Measurements from ENCODE around the gene GIT1. TPM values are rescaled to one million over a fixed set of nuclear protein-coding genes. Genes with fewer than 3 reads are reported as not detected.
A peak's percentile ranks its signal among the peaks of the same experiment; 100 is the strongest.

The GIT1 gene
- total RNA-seq, 4 donors from 2014 or later: 39.2 to 71.8 (median 41.3) TPM

GRCh38 chr17:29577385-29578211, 11.8 kb downstream of the GIT1 start:
- in situ Hi-C loops (cut with MboI; ENCODE audit: low pct_ligation_motif_present in 1 of 4, low pct_unique_long_range_greater_than_20kb in 1 of 4, low sequenced_read_pairs in 3 of 4) (no loop called here), intact Hi-C loops (cut with DNase I; ENCODE audit: low total_unique reads) (no loop called here)
- Histone ChIP-seq H3K27me3 (no peaks in the 10 kb centered on the region), H3K27ac (peak overlapping the region in 1 of 4 donors; percentile 12), H3K4me3 (no peak overlapping the region), H3K9me3 (no peaks in the 10 kb centered on the region), H3K4me1 (peaks cover 6 to 22% (median 19%) of the 10 kb centered on the region in 4 donors), H3K36me3 (peaks cover 0 to 12% (median 4%) of the 10 kb centered on the region in 4 donors)
- no peak for TF ChIP-seq EP300 (IDR thresholded peaks at IDR 0.05; ENCODE audit: low read depth)
- TF ChIP-seq POLR2AphosphoS5 (IDR thresholded peaks at IDR 0.05): no peak
- no peak for TF ChIP-seq POLR2A (IDR thresholded peaks at IDR 0.05)
- no peak for TF ChIP-seq CTCF (IDR thresholded peaks at IDR 0.05)
- WGBS, 2 donors (ENCODE audit: low coverage in 1 of 2): 75% methylated on average over 14 of the region's 22 CpGs; no CpG with 5 or more reads in 1 of the 2 donors
- DNase-seq: no peak

- intact Hi-C loops (cut with DNase I; ENCODE audit: low total_unique reads) (no loop called here), in situ Hi-C loops (cut with MboI; ENCODE audit: low pct_ligation_motif_present in 1 of 4, low pct_unique_long_range_greater_than_20kb in 1 of 4, low sequenced_read_pairs in 3 of 4) (no loop called here)
- no peaks in the 10 kb centered on the region for H3K27me3 ChIP-seq
- peaks cover 6 to 28% (median 22%) of the 10 kb centered on the region in 4 donors for H3K4me1 ChIP-seq
- WGBS, 2 donors (ENCODE audit: low coverage in 1 of 2): 95% methylated on average over 9 of the region's 9 CpGs; no CpG with 5 or more reads in 1 of the 2 donors
- DNase-seq: no peak
- H3K36me3 ChIP-seq: peaks cover 0 to 12% (median 4%) of the 10 kb centered on the region in 4 donors
- peak overlapping the region in 1 of 4 donors; percentile 12 for H3K27ac ChIP-seq
- no peak overlapping the region for H3K4me3 ChIP-seq
- TF ChIP-seq EP300 (IDR thresholded peaks at IDR 0.05; ENCODE audit: low read depth): no peak
- no peak for TF ChIP-seq CTCF (IDR thresholded peaks at IDR 0.05)
- TF ChIP-seq POLR2A (IDR thresholded peaks at IDR 0.05): no peak
- no peak for TF ChIP-seq POLR2AphosphoS5 (IDR thresholded peaks at IDR 0.05)
- no peaks in the 10 kb centered on the region for H3K9me3 ChIP-seq
Observed at GRCh38 chr17:29577001-29577370, 12.5 kb downstream of the GIT1 start.

GRCh38 chr17:29576214-29577000, 13.0 kb downstream of the GIT1 start:
- in situ Hi-C loops (cut with MboI; ENCODE audit: low pct_ligation_motif_present in 1 of 4, low pct_unique_long_range_greater_than_20kb in 1 of 4, low sequenced_read_pairs in 3 of 4) (no loop called here), intact Hi-C loops (cut with DNase I; ENCODE audit: low total_unique reads) (no loop called here)
- no peak overlapping the region for H3K4me3 ChIP-seq
- peaks cover 0 to 12% (median 4%) of the 10 kb centered on the region in 4 donors for H3K36me3 ChIP-seq
- no peaks in the 10 kb centered on the region for H3K9me3 ChIP-seq
- no peak overlapping the region for H3K27ac ChIP-seq
- H3K27me3 ChIP-seq: no peaks in the 10 kb centered on the region
- 94% methylated on average over 37 of the region's 37 CpGs; no CpG with 5 or more reads in 1 of the 2 donors for WGBS, 2 donors (ENCODE audit: low coverage in 1 of 2)
- H3K4me1 ChIP-seq: peaks cover 6 to 31% (median 22%) of the 10 kb centered on the region in 4 donors
- DNase-seq: no peak
- TF ChIP-seq CTCF (IDR thresholded peaks at IDR 0.05) (no peak), EP300 (IDR thresholded peaks at IDR 0.05; ENCODE audit: low read depth) (no peak), POLR2AphosphoS5 (IDR thresholded peaks at IDR 0.05) (no peak), POLR2A (IDR thresholded peaks at IDR 0.05) (no peak)

Measured in transverse colon (tissue), 4 donors.